ENCODE results near the gene TMEM116. TPM values are rescaled to one million over a fixed set of nuclear protein-coding genes. Genes with fewer than 3 reads are reported as not detected.
"Not testable (repeated sequence)": the region's sequence is repeated elsewhere in the genome, so short reads cannot be mapped to it uniquely, and the experiment has no call there.

TMEM116 gene
- polyA plus RNA-seq, 6 donors from 2014 or later = 4.2 to 19.0 (median 7.8) TPM

GRCh38 chr12:112004041-112004440, 8.9 kb downstream of the TMEM116 start:
- Mint-ChIP-seq H3K27me3 (peaks cover 0 to 9% (median 6%) of the 10 kb centered on the region in 3 donors), H3K36me3 (no peaks in the 10 kb centered on the region), H3K9me3 (no peaks in the 10 kb centered on the region), H3K4me1 (peaks cover 29 to 44% (median 44%) of the 10 kb centered on the region in 3 donors), H3K4me3 (no peak overlapping the region), H3K27ac (no peak overlapping the region)
- DNase-seq = no peak
- ATAC-seq (ENCODE audit: low read depth in 2 of 2) = no peak

GRCh38 chr12:112001576-112001975, 11.4 kb downstream of the TMEM116 start:
- Mint-ChIP-seq H3K36me3 (no peaks in the 10 kb centered on the region), H3K9me3 (no peaks in the 10 kb centered on the region), H3K27ac (peak overlapping the region in 1 of 6 donors; percentile 58), H3K27me3 (peaks cover 0 to 14% (median 12%) of the 10 kb centered on the region in 3 donors), H3K4me1 (peaks cover 25 to 44% (median 34%) of the 10 kb centered on the region in 3 donors), H3K4me3 (peak overlapping the region in 6 of 8 donors; percentile 53 to 87 (median 78))
- ATAC-seq (ENCODE audit: low read depth in 2 of 2) (no peak), DNase-seq (no peak)

- no peak for ATAC-seq (ENCODE audit: low read depth in 2 of 2)
- H3K4me1 Mint-ChIP-seq = peaks cover 21 to 38% (median 36%) of the 10 kb centered on the region in 3 donors
- no peaks in the 10 kb centered on the region for H3K36me3 Mint-ChIP-seq
- H3K27me3 Mint-ChIP-seq = peaks cover 0 to 14% (median 12%) of the 10 kb centered on the region in 3 donors
- H3K27ac Mint-ChIP-seq = peak overlapping the region in 1 of 6 donors; percentile 53
- H3K9me3 Mint-ChIP-seq = no peaks in the 10 kb centered on the region
- peak overlapping the region in 3 of 8 donors; percentile 16 to 75 (median 23) for H3K4me3 Mint-ChIP-seq
- DNase-seq = no peak
Observed at GRCh38 chr12:112000820-112001219, 12.1 kb downstream of the TMEM116 start.

GRCh38 chr12:111999129-111999528, 13.8 kb downstream of the TMEM116 start:
- H3K4me3 Mint-ChIP-seq; DNase-seq; H3K27ac Mint-ChIP-seq; H3K9me3 Mint-ChIP-seq; ATAC-seq (ENCODE audit: low read depth in 2 of 2); H3K36me3 Mint-ChIP-seq: not testable (repeated sequence)
- H3K27me3 Mint-ChIP-seq = peaks cover 0 to 14% (median 12%) of the 10 kb centered on the region in 3 donors
- peaks cover 28 to 51% (median 44%) of the 10 kb centered on the region in 3 donors for H3K4me1 Mint-ChIP-seq

GRCh38 chr12:111998015-111998414, 14.9 kb downstream of the TMEM116 start:
- Mint-ChIP-seq H3K9me3 (no peaks in the 10 kb centered on the region), H3K4me3 (no peak overlapping the region), H3K4me1 (peaks cover 39 to 57% (median 54%) of the 10 kb centered on the region in 3 donors), H3K27me3 (peaks cover 0 to 20% (median 12%) of the 10 kb centered on the region in 3 donors), H3K27ac (no peak overlapping the region), H3K36me3 (no peaks in the 10 kb centered on the region)
- no peak for DNase-seq
- ATAC-seq (ENCODE audit: low read depth in 2 of 2) = no peak

GRCh38 chr12:111997300-111997699, 15.7 kb downstream of the TMEM116 start:
- H3K36me3 Mint-ChIP-seq = no peaks in the 10 kb centered on the region
- H3K4me1 Mint-ChIP-seq = peaks cover 38 to 57% (median 54%) of the 10 kb centered on the region in 3 donors
- H3K27ac Mint-ChIP-seq = no peak overlapping the region
- H3K27me3 Mint-ChIP-seq = peaks cover 0 to 16% (median 12%) of the 10 kb centered on the region in 3 donors
- no peak for ATAC-seq (ENCODE audit: low read depth in 2 of 2)
- H3K4me3 Mint-ChIP-seq = no peak overlapping the region
- DNase-seq = no peak
- no peaks in the 10 kb centered on the region for H3K9me3 Mint-ChIP-seq

GRCh38 chr12:111995782-111996480, 17.0 kb downstream of the TMEM116 start:
- ATAC-seq (ENCODE audit: low read depth in 2 of 2) (no peak), DNase-seq (no peak)
- Mint-ChIP-seq H3K36me3 (peaks cover 0 to 6% of the 10 kb centered on the region in 2 donors), H3K27me3 (peaks cover 0 to 20% (median 18%) of the 10 kb centered on the region in 3 donors), H3K27ac (no peak overlapping the region), H3K9me3 (no peaks in the 10 kb centered on the region), H3K4me1 (peaks cover 38 to 52% (median 52%) of the 10 kb centered on the region in 3 donors), H3K4me3 (no peak overlapping the region)

GRCh38 chr12:111994211-111995111, 18.5 kb downstream of the TMEM116 start:
- peaks cover 5 to 19% (median 12%) of the 10 kb centered on the region in 3 donors for H3K27me3 Mint-ChIP-seq
- H3K36me3 Mint-ChIP-seq, H3K9me3 Mint-ChIP-seq: not testable (repeated sequence)
- peaks cover 35 to 46% (median 46%) of the 10 kb centered on the region in 3 donors for H3K4me1 Mint-ChIP-seq
- DNase-seq (peak; percentile 69), ATAC-seq (ENCODE audit: low read depth in 2 of 2) (peak; percentile 66 to 81)
- H3K27ac Mint-ChIP-seq = peak overlapping the region in 3 of 6 donors; percentile 24 to 84 (median 62)
- H3K4me3 Mint-ChIP-seq = peak overlapping the region; percentile 70 to 91 (median 86)

GRCh38 chr12:111993292-111994150, 19.4 kb downstream of the TMEM116 start:
- ATAC-seq (ENCODE audit: low read depth in 2 of 2) (no peak), DNase-seq (no peak)
- Mint-ChIP-seq H3K27me3 (peaks cover 8 to 20% (median 15%) of the 10 kb centered on the region in 3 donors), H3K4me3 (peak overlapping the region; percentile 70 to 91 (median 86)), H3K36me3 (peaks cover 0 to 15% of the 10 kb centered on the region in 2 donors), H3K9me3 (no peaks in the 10 kb centered on the region), H3K27ac (peak overlapping the region in 3 of 6 donors; percentile 21 to 78 (median 66)), H3K4me1 (peaks cover 36 to 46% (median 44%) of the 10 kb centered on the region in 3 donors)

GRCh38 chr12:111992464-111992863, 20.5 kb downstream of the TMEM116 start:
- Mint-ChIP-seq H3K4me3 (peak overlapping the region in 6 of 8 donors; percentile 45 to 91 (median 55)), H3K4me1 (peaks cover 36 to 46% (median 41%) of the 10 kb centered on the region in 3 donors), H3K36me3 (peaks cover 0 to 15% of the 10 kb centered on the region in 2 donors), H3K9me3 (no peaks in the 10 kb centered on the region), H3K27ac (peak overlapping the region in 1 of 6 donors; percentile 78), H3K27me3 (peaks cover 8 to 17% (median 13%) of the 10 kb centered on the region in 3 donors)
- no peak for DNase-seq
- no peak for ATAC-seq (ENCODE audit: low read depth in 2 of 2)

GRCh38 chr12:111991946-111992345, 21.0 kb downstream of the TMEM116 start:
- H3K4me3 Mint-ChIP-seq = peak overlapping the region in 5 of 8 donors; percentile 40 to 91 (median 47)
- H3K9me3 Mint-ChIP-seq = no peaks in the 10 kb centered on the region
- peaks cover 0 to 15% of the 10 kb centered on the region in 2 donors for H3K36me3 Mint-ChIP-seq
- DNase-seq (no peak), ATAC-seq (ENCODE audit: low read depth in 2 of 2) (peak; percentile 27 to 33)
- H3K27me3 Mint-ChIP-seq = peaks cover 8 to 15% (median 13%) of the 10 kb centered on the region in 3 donors
- H3K4me1 Mint-ChIP-seq = peaks cover 36 to 46% (median 41%) of the 10 kb centered on the region in 3 donors
- H3K27ac Mint-ChIP-seq = peak overlapping the region in 1 of 6 donors; percentile 65

- Mint-ChIP-seq H3K4me3 (peak overlapping the region in 3 of 8 donors; percentile 21 to 45 (median 40)), H3K9me3 (no peaks in the 10 kb centered on the region), H3K36me3 (peaks cover 0 to 15% of the 10 kb centered on the region in 2 donors), H3K4me1 (peaks cover 36 to 46% (median 41%) of the 10 kb centered on the region in 3 donors), H3K27ac (peak overlapping the region in 1 of 6 donors; percentile 65), H3K27me3 (peaks cover 8 to 15% (median 13%) of the 10 kb centered on the region in 3 donors)
- ATAC-seq (ENCODE audit: low read depth in 2 of 2) = no peak
- no peak for DNase-seq
Observed at GRCh38 chr12:111991535-111991934, 21.4 kb downstream of the TMEM116 start.

Measured in naive B cell (primary cell).